Neutrophil (primary cell): Measurements from ENCODE around the gene CFAP410.
A peak's percentile ranks its signal among the peaks of the same experiment; 100 is the strongest.

ENCODE experiments used
- H3K27ac ChIP-seq: fragments of 200-600 bp; sonication (generic); 2 replicates; pipeline ENCODE4 v1.5.1; 2016; ENCODE audit warnings: mild to moderate bottlenecking, moderate library complexity
- H3K27me3 ChIP-seq: fragments of 200-600 bp; sonication (generic); 2 replicates; pipeline ENCODE4 v1.6.0; 2016; ENCODE audit warnings: mild to moderate bottlenecking
- H3K36me3 ChIP-seq: fragments of 200-600 bp; sonication (generic); 2 replicates; pipeline ENCODE4 v1.5.1; 2017
- H3K4me1 ChIP-seq, 2 experiments: fragments of 200-600 bp in 1 of 2; sonication (generic) in 1 of 2; 1 replicate in 1 of 2; 2 replicates in 1 of 2; pipeline versions ENCODE4 v1.5.1 to v1.6.1; 2013 to 2016; ENCODE audit warnings: low read depth in 1 of 2, low read length in 1 of 2, mild to moderate bottlenecking in 1 of 2, moderate library complexity in 1 of 2; ENCODE audit not compliant: control insufficient read depth in 1 of 2, insufficient read depth in 1 of 2
- H3K4me3 ChIP-seq, 2 experiments: fragments of 200-600 bp in 1 of 2; sonication (generic) in 1 of 2; 1 replicate in 1 of 2; 2 replicates in 1 of 2; pipeline ENCODE4 v1.5.1; 2013 to 2016; ENCODE audit warnings: low read depth in 1 of 2, low read length in 1 of 2, mild to moderate bottlenecking in 1 of 2, moderate library complexity in 1 of 2
- H3K9me3 ChIP-seq: fragments of 200-600 bp; sonication (generic); 2 replicates; pipeline ENCODE4 v1.5.1; 2016
- TF ChIP-seq, protein P1 (sequence below): fragments of 200-600 bp; sonication (generic); IDR thresholded peaks from 2 replicates; pipeline ENCODE4 v1.5.1; 2016; ENCODE audit warnings: antibody characterized with exemption

Gene CFAP410

DNA sequence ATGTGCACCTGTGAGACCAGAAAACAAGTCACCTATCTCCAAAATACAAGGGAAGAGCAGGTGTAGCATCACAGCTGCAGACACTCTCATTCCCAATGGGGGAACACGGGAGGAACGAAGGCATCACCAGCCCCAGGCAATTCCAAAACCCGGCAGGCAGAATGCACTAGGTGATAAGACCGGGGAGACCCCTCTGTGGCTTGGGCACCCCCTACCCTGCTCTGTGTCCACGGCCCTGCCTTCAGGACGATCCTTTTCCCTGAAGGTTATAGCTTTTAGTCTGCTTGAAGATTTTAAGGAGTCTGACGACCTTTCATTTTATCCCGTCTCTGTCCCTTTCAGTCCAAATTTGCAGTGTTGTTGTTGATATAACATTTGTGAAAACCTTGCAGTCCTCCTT, 33.4 kb upstream of the CFAP410 start:
- no peaks in the 10 kb centered on the region for H3K9me3 ChIP-seq
- TF ChIP-seq, protein P1, sequence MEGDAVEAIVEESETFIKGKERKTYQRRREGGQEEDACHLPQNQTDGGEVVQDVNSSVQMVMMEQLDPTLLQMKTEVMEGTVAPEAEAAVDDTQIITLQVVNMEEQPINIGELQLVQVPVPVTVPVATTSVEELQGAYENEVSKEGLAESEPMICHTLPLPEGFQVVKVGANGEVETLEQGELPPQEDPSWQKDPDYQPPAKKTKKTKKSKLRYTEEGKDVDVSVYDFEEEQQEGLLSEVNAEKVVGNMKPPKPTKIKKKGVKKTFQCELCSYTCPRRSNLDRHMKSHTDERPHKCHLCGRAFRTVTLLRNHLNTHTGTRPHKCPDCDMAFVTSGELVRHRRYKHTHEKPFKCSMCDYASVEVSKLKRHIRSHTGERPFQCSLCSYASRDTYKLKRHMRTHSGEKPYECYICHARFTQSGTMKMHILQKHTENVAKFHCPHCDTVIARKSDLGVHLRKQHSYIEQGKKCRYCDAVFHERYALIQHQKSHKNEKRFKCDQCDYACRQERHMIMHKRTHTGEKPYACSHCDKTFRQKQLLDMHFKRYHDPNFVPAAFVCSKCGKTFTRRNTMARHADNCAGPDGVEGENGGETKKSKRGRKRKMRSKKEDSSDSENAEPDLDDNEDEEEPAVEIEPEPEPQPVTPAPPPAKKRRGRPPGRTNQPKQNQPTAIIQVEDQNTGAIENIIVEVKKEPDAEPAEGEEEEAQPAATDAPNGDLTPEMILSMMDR = no peak
- peaks cover 56 to 68% of the 10 kb centered on the region in 2 experiments for H3K4me1 ChIP-seq
- H3K27me3 ChIP-seq = no peaks in the 10 kb centered on the region
- H3K4me3 ChIP-seq = no peak overlapping the region
- peaks cover 21% of the 10 kb centered on the region for H3K36me3 ChIP-seq
- peak overlapping the region; percentile 94 for H3K27ac ChIP-seq

DNA sequence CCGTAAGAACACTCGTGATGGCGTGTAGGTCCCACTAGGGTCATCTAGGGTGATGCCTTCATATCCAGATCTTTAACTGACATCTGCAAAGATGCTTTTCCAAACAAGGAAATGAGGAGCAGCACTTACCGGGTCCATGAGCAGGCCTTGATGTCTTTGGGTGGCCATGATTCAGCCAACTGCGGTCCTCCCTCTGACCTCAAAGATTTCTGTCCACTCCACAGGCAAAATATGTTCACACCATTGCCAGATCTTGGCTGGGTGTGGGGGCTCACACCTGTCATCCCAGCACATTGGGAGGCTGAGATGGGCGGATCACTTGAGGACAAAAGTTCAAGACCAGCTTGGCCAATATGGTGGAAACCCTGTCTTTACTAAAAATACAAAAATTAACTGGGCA, 32.4 kb upstream of the CFAP410 start:
- no peaks in the 10 kb centered on the region for H3K9me3 ChIP-seq
- H3K27ac ChIP-seq = peak overlapping the region; percentile 25
- TF ChIP-seq, protein P1 = no peak

DNA sequence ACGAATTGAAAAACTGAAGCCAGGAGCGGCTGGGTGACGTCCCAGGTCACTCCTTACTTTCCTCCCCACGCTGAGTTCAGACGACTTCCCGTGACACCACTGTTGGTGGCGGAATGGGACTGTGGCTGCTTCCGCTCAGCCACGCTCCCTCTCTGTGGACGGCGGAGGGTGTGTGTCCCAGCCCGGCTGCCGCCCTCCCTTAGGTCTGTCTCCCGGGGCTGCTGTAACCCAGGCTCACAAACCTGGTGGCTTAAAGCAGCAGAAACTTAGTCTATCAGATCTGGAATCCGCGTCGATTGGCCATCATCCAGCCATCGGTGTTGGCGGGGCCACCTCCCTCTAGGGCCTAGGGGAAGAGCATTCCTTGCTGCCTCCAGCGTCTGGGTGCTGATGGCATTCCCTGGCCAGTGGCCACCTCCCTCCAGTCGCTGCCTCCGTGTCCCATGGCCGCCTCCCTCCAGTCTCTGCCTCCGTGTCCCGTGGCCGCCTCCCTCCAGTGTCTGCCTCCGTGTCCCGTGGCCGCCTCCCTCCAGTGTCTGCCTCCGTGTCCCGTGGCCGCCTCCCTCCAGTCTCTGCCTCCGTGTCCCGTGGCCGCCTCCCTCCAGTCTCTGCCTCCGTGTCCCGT, 31.7 kb upstream of the CFAP410 start:
- Histone ChIP-seq H3K4me3 (no peak overlapping the region), H3K9me3 (no peaks in the 10 kb centered on the region), H3K36me3 (peaks cover 32% of the 10 kb centered on the region), H3K27me3 (no peaks in the 10 kb centered on the region), H3K27ac (no peak overlapping the region), H3K4me1 (peaks cover 42 to 51% of the 10 kb centered on the region in 2 experiments)
- TF ChIP-seq, protein P1 = no peak

More for the DNA sequence above, 32.4 kb upstream of the CFAP410 start:
- Histone ChIP-seq H3K4me1 (peaks cover 49 to 58% of the 10 kb centered on the region in 2 experiments), H3K27me3 (no peaks in the 10 kb centered on the region), H3K4me3 (no peak overlapping the region), H3K36me3 (peaks cover 26% of the 10 kb centered on the region)

DNA sequence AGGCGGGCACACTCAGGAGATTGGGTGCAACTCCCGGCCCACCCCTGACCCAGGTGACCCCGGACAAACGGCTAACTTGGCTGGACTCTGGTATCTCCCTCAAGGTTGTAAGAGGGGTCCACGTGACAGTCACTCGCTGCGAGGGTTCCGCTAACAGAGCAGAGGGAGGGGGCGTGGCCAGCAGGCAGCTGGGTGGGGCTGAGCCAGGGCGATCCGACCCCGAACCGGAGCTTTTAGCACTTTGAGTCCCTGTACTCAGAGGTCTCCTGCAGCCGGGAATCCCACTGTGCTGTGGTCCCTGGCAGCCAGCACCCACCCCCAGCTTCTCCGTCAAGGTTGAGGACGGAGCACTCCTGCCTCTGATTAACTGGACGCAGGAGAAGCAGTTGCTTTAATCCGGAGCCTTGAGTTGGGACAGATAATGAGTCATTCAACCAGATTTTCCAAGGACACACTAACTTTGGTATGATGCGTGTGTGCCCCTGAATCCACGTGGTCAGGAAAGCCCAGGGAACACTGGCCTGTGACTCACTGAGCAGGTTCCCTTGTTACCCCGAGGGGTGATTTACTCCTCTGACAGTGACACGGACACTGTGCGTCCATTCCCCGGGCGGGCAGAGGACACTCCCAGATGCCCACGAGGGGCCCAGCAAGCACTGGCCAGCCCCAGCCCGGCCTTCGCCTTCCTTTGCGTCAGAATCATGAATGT, 31.0 kb upstream of the CFAP410 start:
- no peaks in the 10 kb centered on the region for H3K9me3 ChIP-seq
- peak overlapping the region; percentile 5 for H3K27ac ChIP-seq
- TF ChIP-seq, protein P1 = no peak
- peaks cover 35 to 44% of the 10 kb centered on the region in 2 experiments for H3K4me1 ChIP-seq
- peak overlapping the region in 1 of 2 experiments; percentile 48 for H3K4me3 ChIP-seq
- peaks cover 39% of the 10 kb centered on the region for H3K36me3 ChIP-seq
- no peaks in the 10 kb centered on the region for H3K27me3 ChIP-seq

DNA sequence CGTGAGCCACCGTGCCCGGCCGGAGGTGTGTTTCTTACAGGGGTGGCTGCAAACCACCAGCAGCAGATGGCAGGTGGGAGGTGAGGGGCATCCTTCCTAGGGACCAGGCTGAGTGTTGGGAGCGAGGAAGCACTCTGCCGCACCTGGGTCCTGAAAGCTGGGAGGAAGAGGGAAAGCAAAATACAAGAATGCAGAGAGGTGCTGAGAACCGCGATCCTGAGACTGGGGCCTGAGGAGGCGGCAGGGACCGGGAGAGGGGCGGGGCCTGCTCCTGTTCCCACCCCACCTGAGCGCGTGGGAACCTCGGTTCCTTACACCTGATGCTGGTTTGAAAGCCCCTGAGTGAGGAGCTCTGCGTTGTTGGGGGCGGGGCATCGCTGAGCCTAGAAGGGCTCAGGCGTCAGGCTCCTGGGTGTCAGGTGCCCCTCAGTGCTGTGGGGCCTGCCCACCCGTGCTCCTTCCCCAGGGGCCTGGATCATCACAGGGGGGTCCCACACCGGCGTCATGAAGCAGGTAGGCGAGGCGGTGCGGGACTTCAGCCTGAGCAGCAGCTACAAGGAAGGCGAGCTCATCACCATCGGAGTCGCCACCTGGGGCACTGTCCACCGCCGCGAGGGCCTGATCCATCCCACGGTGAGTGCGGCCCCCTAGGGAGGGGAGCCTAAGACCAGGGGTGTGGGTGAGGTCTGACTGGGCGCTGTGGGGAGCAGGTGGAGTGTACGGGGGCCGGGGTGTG, 29.7 kb upstream of the CFAP410 start:
- H3K27ac ChIP-seq = peak overlapping the region; percentile 25
- H3K4me3 ChIP-seq = no peak overlapping the region
- H3K36me3 ChIP-seq = peaks cover 47% of the 10 kb centered on the region
- peaks cover 26 to 35% of the 10 kb centered on the region in 2 experiments for H3K4me1 ChIP-seq
- no peaks in the 10 kb centered on the region for H3K9me3 ChIP-seq
- TF ChIP-seq, protein P1 = no peak
- H3K27me3 ChIP-seq = no peaks in the 10 kb centered on the region
